ENCODE data around the gene C12orf60.

C12orf60 gene

GRCh38 chr12:14873440-14874185, 70.1 kb downstream of the C12orf60 start:
- no peak for DNase-seq (ENCODE audit: low read depth)
